ENCODE results near the gene KRTAP13-2. TPM values are rescaled to one million over a fixed set of nuclear protein-coding genes. Genes with fewer than 3 reads are reported as not detected.

The KRTAP13-2 gene
- total RNA-seq, 1 experiment from 2014 or later: not detected

GRCh38 chr21:30408782-30409494 is 36.9 kb upstream of the KRTAP13-2 start (continued):
- TF ChIP-seq PRDM15 (CRISPR knock-in tag; IDR thresholded peaks at IDR 0.05) (no peak), ZNF121 (CRISPR knock-in tag; IDR thresholded peaks at IDR 0.05) (no peak), GTF2I (CRISPR knock-in tag; conservative IDR thresholded peaks at IDR 0.05) (no peak), JAZF1 (CRISPR knock-in tag; IDR thresholded peaks at IDR 0.05) (no peak), ZNF219 (CRISPR knock-in tag; IDR thresholded peaks at IDR 0.05; ENCODE audit: borderline replicate concordance) (no peak), FOXJ3 (CRISPR knock-in tag; IDR thresholded peaks at IDR 0.05; ENCODE audit: borderline replicate concordance) (no peak), IRF2 (CRISPR knock-in tag; IDR thresholded peaks at IDR 0.05; ENCODE audit: borderline replicate concordance, low read depth) (no peak), ZNF671 (CRISPR knock-in tag; IDR thresholded peaks at IDR 0.05) (no peak), NR1H2 (CRISPR knock-in tag; IDR thresholded peaks at IDR 0.05) (no peak), TEAD4 (CRISPR knock-in tag; IDR thresholded peaks at IDR 0.05) (no peak), ATF3 (CRISPR knock-in tag; conservative IDR thresholded peaks at IDR 0.05) (no peak), ESRRA (CRISPR knock-in tag; IDR thresholded peaks at IDR 0.05; ENCODE audit: borderline replicate concordance) (no peak), MXD4 (CRISPR knock-in tag; IDR thresholded peaks at IDR 0.05; ENCODE audit: borderline replicate concordance) (no peak), FOXP4 (CRISPR knock-in tag; IDR thresholded peaks at IDR 0.05) (peak; percentile 86), SMAD3 (CRISPR knock-in tag; IDR thresholded peaks at IDR 0.05; ENCODE audit: borderline replicate concordance) (no peak), NFYB (CRISPR knock-in tag; conservative IDR thresholded peaks at IDR 0.05; ENCODE audit: low read depth) (peak; percentile 33; the same call in 1 of the 2 replicates), AR (CRISPR knock-in tag; IDR thresholded peaks at IDR 0.05) (no peak), FOXK1 (CRISPR knock-in tag; IDR thresholded peaks at IDR 0.05) (peak; percentile 99), HMGA2 (CRISPR knock-in tag; IDR thresholded peaks at IDR 0.05) (no peak), CREB1 (CRISPR knock-in tag; IDR thresholded peaks at IDR 0.05) (no peak), SP1 (CRISPR knock-in tag; conservative IDR thresholded peaks at IDR 0.05) (0 out of 2 replicates have a peak, but pooled peaks have one; percentile 35), SMAD4 (CRISPR knock-in tag; IDR thresholded peaks at IDR 0.05) (no peak), ZNF425 (CRISPR knock-in tag; conservative IDR thresholded peaks at IDR 0.05) (no peak), CDX4 (CRISPR knock-in tag; IDR thresholded peaks at IDR 0.05; ENCODE audit: borderline replicate concordance) (no peak), TEAD1 (CRISPR knock-in tag; IDR thresholded peaks at IDR 0.05) (no peak), USF2 (CRISPR knock-in tag; IDR thresholded peaks at IDR 0.05) (no peak), MAX (CRISPR knock-in tag; IDR thresholded peaks at IDR 0.05) (peak; percentile 70), ZNF138 (CRISPR knock-in tag; conservative IDR thresholded peaks at IDR 0.05) (no peak)

All from WTC11 (cell line).